Activated T-cell treated with anti-CD3 and anti-CD28 coated beads, Interleukin-2, amount 50 U/mL, for 72 hours (primary cell): ENCODE measurements around the gene SLC22A23. TPM values are rescaled to one million over a fixed set of nuclear protein-coding genes. Genes with fewer than 3 reads are reported as not detected.

Source experiments
- ATAC-seq, 2 donors: fragments of 150-1000 bp; cut with Tn5 transposase; replicated peaks in 1 of 2; 2 replicates each; pipeline ENCODE4 v1.10.0; 2021; ENCODE audit warnings: moderate library complexity in 2 of 2, mild to moderate bottlenecking in 1 of 2
- DNase-seq, 2 donors: peaks; one replicate each; pipeline ENCODE4 v3.0.0; 2021 to 2022; ENCODE audit warnings: mixed read lengths in 1 of 2
- H3K27ac Mint-ChIP-seq: one replicate; pipeline ENCODE4 v1.8.0; 2022; ENCODE audit warnings: mild to moderate bottlenecking, moderate library complexity, mixed read lengths
- H3K27me3 Mint-ChIP-seq: one replicate; pipeline ENCODE4 v1.8.0; 2022; ENCODE audit warnings: low read depth, mixed read lengths
- H3K36me3 Mint-ChIP-seq, 2 donors: one replicate each; pipeline ENCODE4 v1.8.0; 2022; ENCODE audit warnings: mixed read lengths in 2 of 2, mild to moderate bottlenecking in 1 of 2; ENCODE audit not compliant: insufficient read depth in 2 of 2
- H3K4me1 Mint-ChIP-seq: one replicate; pipeline ENCODE4 v1.8.0; 2022; ENCODE audit warnings: low read depth, mixed read lengths
- H3K4me3 Mint-ChIP-seq, 2 donors: one replicate each; pipeline ENCODE4 v1.8.0; 2022; ENCODE audit warnings: mild to moderate bottlenecking in 2 of 2, mixed read lengths in 2 of 2, moderate library complexity in 2 of 2
- H3K9me3 Mint-ChIP-seq, 2 donors: one replicate each; pipeline ENCODE4 v1.8.0; 2022; ENCODE audit warnings: mixed read lengths in 2 of 2
- total RNA-seq, 2 donors: library from RNA; stranded (reverse); gene quantifications; one replicate each; pipeline ENCODE4 v1.2.3, GENCODE V29; 2022

SLC22A23 gene, protein sequence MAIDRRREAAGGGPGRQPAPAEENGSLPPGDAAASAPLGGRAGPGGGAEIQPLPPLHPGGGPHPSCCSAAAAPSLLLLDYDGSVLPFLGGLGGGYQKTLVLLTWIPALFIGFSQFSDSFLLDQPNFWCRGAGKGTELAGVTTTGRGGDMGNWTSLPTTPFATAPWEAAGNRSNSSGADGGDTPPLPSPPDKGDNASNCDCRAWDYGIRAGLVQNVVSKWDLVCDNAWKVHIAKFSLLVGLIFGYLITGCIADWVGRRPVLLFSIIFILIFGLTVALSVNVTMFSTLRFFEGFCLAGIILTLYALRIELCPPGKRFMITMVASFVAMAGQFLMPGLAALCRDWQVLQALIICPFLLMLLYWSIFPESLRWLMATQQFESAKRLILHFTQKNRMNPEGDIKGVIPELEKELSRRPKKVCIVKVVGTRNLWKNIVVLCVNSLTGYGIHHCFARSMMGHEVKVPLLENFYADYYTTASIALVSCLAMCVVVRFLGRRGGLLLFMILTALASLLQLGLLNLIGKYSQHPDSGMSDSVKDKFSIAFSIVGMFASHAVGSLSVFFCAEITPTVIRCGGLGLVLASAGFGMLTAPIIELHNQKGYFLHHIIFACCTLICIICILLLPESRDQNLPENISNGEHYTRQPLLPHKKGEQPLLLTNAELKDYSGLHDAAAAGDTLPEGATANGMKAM
- total RNA-seq: 1 to 10 TPM; 1.5 to 2.0 TPM

DNA sequence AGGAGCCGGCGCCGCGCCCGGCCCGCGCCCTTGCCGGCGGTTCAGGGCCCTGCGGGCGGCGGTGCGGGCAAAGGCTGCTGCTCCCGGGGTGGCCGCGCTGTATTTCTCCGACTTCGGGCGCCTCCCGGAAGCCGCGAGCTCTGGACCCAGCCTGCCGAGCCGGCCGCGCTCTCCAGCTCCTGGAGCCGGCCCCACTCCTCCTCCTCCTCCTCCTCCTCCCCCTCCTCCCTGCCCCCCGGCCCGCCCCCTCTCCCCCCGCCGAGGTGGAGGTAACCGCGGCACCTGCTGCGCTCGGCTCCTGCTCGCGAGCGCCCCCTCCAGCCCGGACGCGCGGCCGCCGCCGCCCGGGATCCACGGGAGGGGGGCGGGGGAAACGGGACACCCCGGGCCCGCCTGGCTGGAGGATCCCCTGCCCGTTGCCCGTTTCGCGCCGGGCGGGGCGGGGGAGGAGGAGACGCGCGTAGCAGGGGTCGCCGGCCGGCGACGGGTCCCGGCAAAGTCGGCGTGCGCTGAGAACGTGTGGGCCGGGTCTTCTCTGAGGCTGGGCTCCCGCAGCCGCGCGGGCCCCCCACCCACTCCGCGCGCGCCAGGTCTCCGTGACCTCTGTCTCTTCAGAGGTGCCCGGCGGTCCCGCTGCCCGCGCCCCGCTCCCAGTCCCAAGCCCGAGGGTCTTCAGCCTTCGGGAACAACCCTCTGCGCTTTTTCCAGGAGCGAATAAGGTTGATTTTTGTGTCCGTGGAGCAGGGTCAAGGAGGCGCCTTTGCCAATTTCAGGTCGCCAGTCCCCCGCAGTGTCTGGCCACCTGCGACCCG lies at the start of gene SLC22A23:
Gene SLC22A23 (minus strand): TSS at position 153 of the 812 bp plus-strand sequence. CDS start 491 bp downstream, outside the sequence.
- Mint-ChIP-seq H3K4me3 (peak within 1 kb of the TSS; percentile 74 to 87), H3K4me1 (peaks cover 9% of the 10 kb centered on the region), H3K27ac (no peak within 1 kb of the TSS), H3K9me3 (no peaks in the 10 kb centered on the region), H3K27me3 (peaks cover 26% of the 10 kb centered on the region), H3K36me3 (no peaks in the 10 kb centered on the region)
- ATAC-seq (peak; percentile 72 to 79), DNase-seq (peak; percentile 58 to 80)

DNA sequence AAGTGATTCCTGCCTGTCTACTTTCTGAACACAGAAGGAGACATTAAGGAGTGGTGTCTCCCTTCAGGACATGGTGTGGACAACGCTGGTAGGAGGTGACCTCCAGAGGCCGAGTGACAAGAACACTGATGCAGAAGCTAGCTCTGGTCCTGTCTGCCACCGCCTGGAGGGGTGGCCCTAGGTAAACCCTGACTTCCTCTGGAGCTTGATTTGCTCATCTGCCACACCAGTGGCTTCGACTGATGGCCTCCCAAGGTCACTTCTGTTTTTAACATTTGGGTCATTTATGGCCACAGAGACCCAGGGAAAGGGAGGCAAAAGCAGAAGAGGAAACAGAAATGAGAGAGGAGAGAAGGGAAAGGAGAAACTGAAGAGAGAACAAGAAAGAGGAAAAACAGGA lies 49.4 kb upstream of the SLC22A23 start:
- H3K9me3 Mint-ChIP-seq: peaks cover 0 to 1% of the 10 kb centered on the region in 2 donors
- DNase-seq (no peak), ATAC-seq (no peak)
- H3K27ac Mint-ChIP-seq: no peak overlapping the region
- no peaks in the 10 kb centered on the region for H3K4me1 Mint-ChIP-seq
- H3K27me3 Mint-ChIP-seq: peaks cover 13% of the 10 kb centered on the region
- no peak overlapping the region for H3K4me3 Mint-ChIP-seq
- no peaks in the 10 kb centered on the region for H3K36me3 Mint-ChIP-seq

DNA sequence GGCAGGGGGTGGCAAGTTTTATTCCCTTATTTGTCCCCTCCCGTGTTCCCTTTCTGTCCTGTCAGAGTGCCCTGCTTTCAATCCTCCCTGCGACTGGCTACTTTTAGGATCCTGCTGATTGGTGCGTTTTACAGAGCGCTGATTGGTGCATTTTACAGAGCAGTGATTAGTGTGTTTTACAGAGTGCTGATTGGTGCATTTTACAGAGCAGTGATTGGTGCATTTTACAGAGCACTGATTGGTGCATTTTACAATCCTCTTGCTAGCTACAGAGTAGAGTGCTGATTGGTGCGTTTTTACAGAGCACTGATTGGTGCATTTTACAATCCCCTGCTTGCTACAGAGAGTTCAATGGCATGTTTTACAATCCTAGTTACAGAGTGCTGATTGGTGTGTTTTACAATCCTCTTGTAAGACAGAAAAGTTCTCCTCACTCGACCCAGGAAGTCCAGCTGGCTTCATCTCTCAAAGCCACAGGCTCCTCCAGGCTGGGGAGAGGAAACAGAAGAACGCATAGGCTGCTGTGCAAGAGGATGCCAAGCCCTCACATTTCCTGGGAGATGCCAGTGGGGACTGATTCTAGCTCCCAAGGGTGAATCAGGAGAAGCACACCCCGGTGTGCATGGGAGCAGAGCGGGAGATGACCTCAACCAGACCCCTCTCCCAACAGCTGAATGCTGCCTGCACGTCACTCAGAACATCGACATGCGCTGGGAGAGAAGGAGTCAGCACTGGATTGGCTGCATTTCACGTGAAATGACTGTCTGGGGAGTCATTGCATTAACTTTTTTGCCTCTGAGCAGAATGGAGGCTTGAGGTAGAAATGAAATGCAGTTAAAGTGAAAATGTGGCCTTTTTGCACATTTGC lies 48.3 kb upstream of the SLC22A23 start:
- DNase-seq: no peak
- Mint-ChIP-seq H3K4me1 (no peaks in the 10 kb centered on the region), H3K27me3 (peaks cover 13% of the 10 kb centered on the region), H3K27ac (no peak overlapping the region), H3K9me3 (peaks cover 0 to 1% of the 10 kb centered on the region in 2 donors), H3K36me3 (no peaks in the 10 kb centered on the region), H3K4me3 (no peak overlapping the region)
- no peak for ATAC-seq

DNA sequence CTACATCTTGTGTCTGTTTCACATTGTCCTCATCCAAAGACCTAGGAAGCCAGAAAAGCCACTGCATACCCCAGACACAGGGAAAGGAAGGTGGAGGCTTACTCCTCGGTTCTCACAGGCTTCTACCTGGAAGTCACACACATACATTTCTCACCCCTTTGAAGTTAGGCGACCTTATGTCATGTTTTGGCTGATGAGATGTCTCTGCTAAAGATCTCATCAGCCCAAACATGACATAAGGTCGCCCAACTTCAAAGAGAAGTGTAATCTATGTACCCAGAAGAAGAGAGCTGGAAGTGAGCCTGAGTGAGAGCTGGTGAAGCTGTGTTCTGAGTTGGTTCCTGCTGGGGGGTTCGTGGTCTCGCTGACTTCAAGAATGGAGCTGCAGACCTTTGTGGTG lies 47.5 kb upstream of the SLC22A23 start:
- ATAC-seq: peak; percentile 31 to 62

DNA sequence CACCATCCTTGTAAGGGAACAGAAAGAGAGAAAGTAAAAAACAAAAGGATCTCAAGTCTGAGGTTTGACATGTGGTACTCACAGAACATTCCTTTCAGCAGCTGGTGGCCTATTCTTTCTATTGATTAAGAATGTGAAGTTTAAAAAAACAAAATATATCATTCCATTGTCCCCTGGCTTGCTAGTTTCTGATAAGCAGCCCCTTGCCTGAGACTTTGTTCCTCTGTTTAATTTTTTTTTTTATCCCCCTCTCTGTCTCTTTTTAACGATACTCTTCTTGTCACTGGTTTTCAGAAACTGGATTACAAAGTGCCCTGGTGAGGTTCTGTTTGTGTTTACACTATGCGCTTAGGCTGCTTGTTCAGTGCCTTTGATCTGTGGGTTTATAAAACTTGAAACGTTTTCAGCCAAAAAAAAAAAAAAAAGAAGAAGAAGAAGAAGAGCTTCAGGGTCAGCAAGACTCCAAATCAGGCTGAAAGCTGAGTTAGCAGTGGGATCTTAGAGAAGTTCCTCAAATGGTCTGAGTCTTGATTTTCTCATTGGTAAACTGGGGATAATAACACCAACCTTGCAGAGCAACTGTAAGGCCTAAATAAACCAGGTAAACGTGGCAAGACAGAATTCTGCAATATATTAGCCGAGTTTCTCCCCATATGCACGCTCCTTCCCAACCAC lies 45.1 kb upstream of the SLC22A23 start:
- ATAC-seq (no peak), DNase-seq (no peak)
- no peaks in the 10 kb centered on the region for H3K4me1 Mint-ChIP-seq
- no peaks in the 10 kb centered on the region for H3K36me3 Mint-ChIP-seq
- H3K9me3 Mint-ChIP-seq: peaks cover 0 to 1% of the 10 kb centered on the region in 2 donors
- no peak overlapping the region for H3K27ac Mint-ChIP-seq
- H3K27me3 Mint-ChIP-seq: peaks cover 14% of the 10 kb centered on the region
- no peak overlapping the region for H3K4me3 Mint-ChIP-seq

More for the DNA sequence above, 47.5 kb upstream of the SLC22A23 start:
- H3K9me3 Mint-ChIP-seq: peaks cover 0 to 1% of the 10 kb centered on the region in 2 donors
- no peak for DNase-seq
- H3K36me3 Mint-ChIP-seq: no peaks in the 10 kb centered on the region
- peaks cover 13% of the 10 kb centered on the region for H3K27me3 Mint-ChIP-seq
- no peak overlapping the region for H3K27ac Mint-ChIP-seq
- H3K4me3 Mint-ChIP-seq: no peak overlapping the region
- no peaks in the 10 kb centered on the region for H3K4me1 Mint-ChIP-seq

DNA sequence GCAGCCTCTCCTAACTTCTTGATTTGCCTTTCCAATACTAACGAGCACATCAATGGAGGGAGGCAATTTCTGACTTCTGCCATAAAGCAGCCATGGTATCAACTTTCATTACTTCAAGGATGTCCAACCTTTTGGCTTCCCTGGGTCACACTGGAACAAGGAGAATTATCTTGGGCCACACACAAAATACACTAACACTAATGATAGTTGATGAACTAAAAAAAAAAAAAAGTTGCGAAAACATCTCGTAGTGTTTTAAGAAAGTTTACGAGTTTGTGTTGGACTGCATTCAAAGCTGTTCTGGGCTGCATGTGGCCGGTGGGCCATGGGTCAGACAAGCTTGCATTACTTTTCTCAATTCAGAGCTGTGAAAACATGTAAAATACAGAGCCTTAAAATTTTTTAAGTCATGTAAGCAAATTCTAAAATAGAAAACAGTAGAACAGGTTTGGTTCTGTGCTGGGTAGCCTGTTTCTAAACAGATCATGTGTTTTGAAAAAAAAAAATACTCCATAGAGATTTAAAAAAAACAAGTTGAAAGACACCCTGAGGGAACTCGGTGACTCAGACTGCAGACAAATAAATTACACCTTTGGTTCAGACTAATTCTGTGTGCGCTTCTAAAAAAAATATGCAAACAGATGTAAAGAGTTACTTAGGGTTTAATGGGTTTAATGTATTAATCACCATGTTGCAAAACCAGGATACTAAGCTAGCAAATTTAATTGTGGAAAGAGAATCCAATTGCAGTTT lies 43.6 kb upstream of the SLC22A23 start:
- no peaks in the 10 kb centered on the region for H3K4me1 Mint-ChIP-seq
- no peaks in the 10 kb centered on the region for H3K36me3 Mint-ChIP-seq
- no peak overlapping the region for H3K27ac Mint-ChIP-seq
- H3K27me3 Mint-ChIP-seq: peaks cover 23% of the 10 kb centered on the region
- H3K4me3 Mint-ChIP-seq: no peak overlapping the region
- DNase-seq (no peak), ATAC-seq (no peak)
- peaks cover 0 to 1% of the 10 kb centered on the region in 2 donors for H3K9me3 Mint-ChIP-seq

DNA sequence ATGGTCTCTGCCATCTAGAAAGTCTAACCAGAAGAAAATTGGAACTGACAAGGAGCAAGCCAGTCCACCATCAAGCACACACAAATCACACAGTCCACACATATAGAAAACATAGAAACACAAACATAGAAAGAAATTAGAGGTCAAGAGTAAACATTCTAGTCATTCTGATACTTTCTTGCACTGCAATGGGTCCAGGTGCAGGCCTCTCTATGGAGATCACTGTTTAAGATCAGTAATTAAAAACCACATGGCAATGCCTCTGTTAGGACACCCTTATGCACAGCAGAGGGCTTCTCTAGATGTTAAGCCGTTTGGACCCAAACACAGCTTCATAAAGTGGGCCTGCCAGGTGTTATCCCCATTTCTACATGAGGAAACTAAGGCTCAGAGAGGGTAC lies 42.8 kb upstream of the SLC22A23 start:
- no peak for DNase-seq
- no peak overlapping the region for H3K4me3 Mint-ChIP-seq
- no peak for ATAC-seq
- no peaks in the 10 kb centered on the region for H3K4me1 Mint-ChIP-seq
- H3K27me3 Mint-ChIP-seq: peaks cover 23% of the 10 kb centered on the region
- no peaks in the 10 kb centered on the region for H3K36me3 Mint-ChIP-seq
- H3K9me3 Mint-ChIP-seq: no peaks in the 10 kb centered on the region
- H3K27ac Mint-ChIP-seq: no peak overlapping the region

DNA sequence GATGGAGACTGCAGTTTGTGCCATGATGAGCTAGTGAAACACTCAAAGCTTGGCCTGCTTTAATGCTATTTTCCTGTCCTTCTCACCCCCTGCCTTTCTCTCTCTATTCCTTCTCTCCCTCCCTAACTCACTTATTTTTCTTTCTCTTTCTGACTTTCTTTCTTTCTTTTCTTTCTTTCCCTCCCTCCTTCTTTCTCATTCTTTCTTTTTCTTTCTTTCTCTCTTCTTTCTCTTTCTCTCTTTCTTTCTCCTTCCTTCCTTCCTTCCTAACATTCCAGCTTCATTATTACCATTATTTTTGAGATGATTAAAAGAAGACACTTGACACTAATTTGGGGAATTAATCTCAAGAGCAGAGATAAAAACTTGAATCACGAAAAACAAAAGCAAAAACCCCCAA lies 39.5 kb upstream of the SLC22A23 start:
- Mint-ChIP-seq H3K4me3 (no peak overlapping the region), H3K9me3 (no peaks in the 10 kb centered on the region), H3K27me3 (peaks cover 19% of the 10 kb centered on the region), H3K4me1 (no peaks in the 10 kb centered on the region), H3K27ac (no peak overlapping the region), H3K36me3 (no peaks in the 10 kb centered on the region)
- ATAC-seq (no peak), DNase-seq (no peak)

DNA sequence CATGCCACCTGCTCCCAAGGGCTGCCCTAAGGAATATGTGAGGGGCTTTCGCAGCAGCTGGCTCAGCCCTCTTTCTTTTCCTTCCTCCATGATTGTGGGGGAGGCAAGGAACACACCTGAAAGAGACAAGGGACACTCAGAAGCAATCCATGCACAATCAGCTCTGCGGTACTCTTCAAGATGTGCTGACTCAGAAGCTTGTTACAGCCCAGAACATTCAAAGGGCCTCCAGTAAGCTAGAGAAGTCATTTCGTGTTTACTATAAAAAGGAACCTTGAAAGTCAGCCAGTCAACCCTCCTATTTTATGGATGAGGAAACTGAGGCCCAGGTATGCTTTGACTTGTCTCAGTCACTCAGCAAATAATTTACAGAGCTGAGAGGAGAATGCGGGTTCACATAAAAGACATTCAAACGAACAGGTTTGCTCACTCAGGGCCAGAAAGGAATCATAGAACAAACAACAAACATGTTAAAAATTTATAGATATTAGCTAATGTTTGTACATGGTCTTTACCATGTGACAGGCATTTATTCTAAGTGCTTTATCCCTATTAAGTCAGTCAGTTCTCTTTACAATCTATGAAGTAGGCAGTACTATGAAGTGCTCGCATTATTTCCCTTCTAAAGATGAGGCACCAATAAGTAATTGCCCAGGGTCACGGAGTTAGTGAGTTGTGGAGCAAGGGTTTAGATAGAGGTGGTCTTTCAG lies 37.7 kb upstream of the SLC22A23 start:
- H3K27me3 Mint-ChIP-seq: peaks cover 19% of the 10 kb centered on the region
- H3K4me1 Mint-ChIP-seq: no peaks in the 10 kb centered on the region
- ATAC-seq (no peak), DNase-seq (no peak)
- H3K36me3 Mint-ChIP-seq: no peaks in the 10 kb centered on the region
- no peak overlapping the region for H3K27ac Mint-ChIP-seq
- no peaks in the 10 kb centered on the region for H3K9me3 Mint-ChIP-seq
- H3K4me3 Mint-ChIP-seq: no peak overlapping the region

DNA sequence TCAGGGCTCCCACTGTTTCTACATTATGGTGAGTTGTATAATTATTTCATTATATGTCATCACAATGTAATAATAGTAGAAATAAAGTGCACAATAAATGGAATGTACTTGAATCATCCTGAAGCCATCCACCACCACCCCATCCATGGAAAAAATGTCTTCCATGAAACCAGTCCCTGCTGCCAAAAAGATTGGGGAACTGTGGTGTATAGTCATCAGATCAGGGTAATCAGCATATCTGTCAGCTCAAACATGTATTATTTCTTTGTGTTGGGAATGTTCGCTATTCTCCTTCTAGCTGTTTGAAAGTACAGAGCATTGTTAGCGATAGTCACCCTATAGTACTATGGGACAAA lies 33.8 kb upstream of the SLC22A23 start:
- Mint-ChIP-seq H3K36me3 (no peaks in the 10 kb centered on the region), H3K27ac (no peak overlapping the region), H3K4me3 (no peak overlapping the region), H3K4me1 (no peaks in the 10 kb centered on the region), H3K9me3 (no peaks in the 10 kb centered on the region), H3K27me3 (peaks cover 20% of the 10 kb centered on the region)
- ATAC-seq: no peak
- DNase-seq: no peak

DNA sequence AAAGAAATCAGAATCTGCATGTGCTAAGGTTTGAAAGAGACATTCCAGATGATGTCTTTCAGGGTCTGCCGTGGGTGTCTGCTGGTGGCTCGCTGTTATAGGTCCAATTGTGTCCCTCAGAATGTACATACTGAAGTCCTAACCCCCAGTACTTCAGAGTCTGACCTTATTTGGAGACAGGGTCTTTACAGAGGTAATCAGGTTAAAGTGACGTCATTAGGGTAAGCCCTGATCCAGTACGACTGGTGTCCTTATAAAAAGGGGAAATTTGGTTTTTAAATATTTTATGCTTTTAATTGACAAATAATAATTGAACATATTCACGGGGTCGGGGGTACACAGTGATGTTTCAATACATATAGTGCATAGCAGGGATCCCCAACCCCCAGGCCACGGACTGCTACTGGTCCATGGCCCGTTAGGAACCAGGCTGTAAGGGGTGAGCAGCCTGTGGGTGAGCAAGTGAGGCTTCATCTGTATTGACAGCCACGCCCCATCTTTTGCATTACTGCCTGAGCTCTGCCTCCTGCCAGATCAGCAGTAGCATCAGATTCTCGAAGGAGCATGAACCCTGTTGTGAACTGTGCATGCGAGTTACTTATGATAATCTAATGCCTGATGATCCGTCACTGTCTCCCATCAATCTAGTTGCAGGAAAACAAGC lies 33.2 kb upstream of the SLC22A23 start:
- peaks cover 20% of the 10 kb centered on the region for H3K27me3 Mint-ChIP-seq
- no peaks in the 10 kb centered on the region for H3K4me1 Mint-ChIP-seq
- no peak for DNase-seq
- H3K9me3 Mint-ChIP-seq: no peaks in the 10 kb centered on the region
- no peak overlapping the region for H3K27ac Mint-ChIP-seq
- no peak for ATAC-seq
- no peak overlapping the region for H3K4me3 Mint-ChIP-seq
- no peaks in the 10 kb centered on the region for H3K36me3 Mint-ChIP-seq
